Glomerular endothelial cell (primary cell): Measurements from ENCODE around the gene RBFOX2. TPM values are rescaled to one million over a fixed set of nuclear protein-coding genes. Genes with fewer than 3 reads are reported as not detected.
A peak's percentile ranks its signal among the peaks of the same experiment; 100 is the strongest.

Source experiments
- DNase-seq: peaks from one replicate; pipeline ENCODE4 v3.0.0-alpha.2; 2011; ENCODE audit warnings: low read depth, low spot score; ENCODE audit errors: extremely low read depth
- total RNA-seq: library from RNA; depleted of rRNA; stranded (reverse); fragments of >200 nt; gene quantifications from 2 replicates; pipeline ENCODE4 v1.2.3, GENCODE V29; 2015

Gene RBFOX2
- total RNA-seq, 1 donor from 2014 or later = 121 TPM

DNA sequence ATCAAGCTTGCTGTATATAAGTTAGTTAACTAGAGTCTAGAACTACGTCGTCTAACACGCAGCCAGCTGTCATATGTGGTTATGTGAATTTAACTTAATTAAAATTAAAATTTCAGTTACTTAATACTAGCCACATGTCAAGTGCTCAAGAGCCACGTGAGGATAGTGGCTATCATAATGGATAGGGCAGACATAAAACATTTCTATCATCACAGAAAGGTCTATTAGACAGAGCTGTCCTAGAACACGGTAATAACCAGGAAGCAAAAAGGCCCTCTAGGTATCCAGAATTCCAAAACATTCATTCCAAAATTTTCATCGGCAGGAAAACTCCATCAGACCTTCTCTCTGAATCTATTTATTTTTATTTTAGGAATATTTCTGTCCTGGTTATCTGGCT lies 123.9 kb downstream of the RBFOX2 start:
- DNase-seq = no peak

DNA sequence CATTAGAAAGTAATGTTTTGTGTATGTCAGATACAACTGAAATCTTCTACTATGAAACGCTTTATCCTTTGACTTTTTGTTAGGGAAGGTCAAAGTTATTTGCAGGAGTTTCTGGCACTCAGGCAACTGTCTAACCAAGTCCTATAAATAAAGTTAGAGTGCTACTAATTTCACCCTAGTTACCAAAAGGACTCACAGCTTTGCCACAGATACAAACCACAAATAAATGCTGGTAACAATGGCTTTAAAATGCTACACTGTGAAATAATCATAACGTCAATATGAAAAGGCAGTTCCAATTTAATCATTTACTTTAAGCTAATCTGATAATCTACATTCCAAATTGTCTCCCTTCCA lies 124.3 kb downstream of the RBFOX2 start:
- DNase-seq = no peak

- no peak for DNase-seq
Observed at GRCh38 chr22:35903571-35904335, 124.9 kb downstream of the RBFOX2 start.

DNA sequence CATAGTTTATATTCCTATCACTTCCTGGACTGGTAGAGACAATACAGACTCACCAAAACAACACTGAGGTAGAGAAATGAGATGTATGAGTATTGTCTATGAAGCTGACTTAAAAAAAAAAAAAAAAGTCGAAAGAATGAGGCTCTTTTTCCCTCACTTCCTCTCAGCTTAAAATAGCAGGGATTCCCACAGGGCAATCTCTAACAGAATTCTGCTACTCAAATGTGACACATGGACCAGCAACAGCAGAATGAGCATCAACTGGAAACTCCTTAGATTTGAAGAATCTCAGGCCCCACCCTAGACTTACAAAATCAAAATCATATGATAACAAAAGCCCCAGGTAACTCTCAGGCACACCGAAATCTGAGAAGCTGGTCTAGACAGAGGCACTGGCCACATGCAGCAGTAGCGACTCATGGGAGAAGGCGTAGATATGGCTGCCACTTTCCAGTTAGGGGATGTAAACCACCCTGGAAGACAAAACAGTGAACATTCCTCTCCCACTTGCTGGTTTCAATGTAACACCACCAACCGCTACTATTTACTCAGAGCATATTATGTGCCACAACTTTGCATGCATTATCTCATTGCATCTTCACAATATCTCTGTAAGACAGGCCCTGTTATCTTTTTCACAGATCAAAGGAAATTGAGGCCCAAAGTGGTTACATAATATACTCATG lies 128.0 kb downstream of the RBFOX2 start:
- no peak for DNase-seq

- no peak for DNase-seq
Observed at GRCh38 chr22:35899736-35900135, 128.9 kb downstream of the RBFOX2 start.

DNA sequence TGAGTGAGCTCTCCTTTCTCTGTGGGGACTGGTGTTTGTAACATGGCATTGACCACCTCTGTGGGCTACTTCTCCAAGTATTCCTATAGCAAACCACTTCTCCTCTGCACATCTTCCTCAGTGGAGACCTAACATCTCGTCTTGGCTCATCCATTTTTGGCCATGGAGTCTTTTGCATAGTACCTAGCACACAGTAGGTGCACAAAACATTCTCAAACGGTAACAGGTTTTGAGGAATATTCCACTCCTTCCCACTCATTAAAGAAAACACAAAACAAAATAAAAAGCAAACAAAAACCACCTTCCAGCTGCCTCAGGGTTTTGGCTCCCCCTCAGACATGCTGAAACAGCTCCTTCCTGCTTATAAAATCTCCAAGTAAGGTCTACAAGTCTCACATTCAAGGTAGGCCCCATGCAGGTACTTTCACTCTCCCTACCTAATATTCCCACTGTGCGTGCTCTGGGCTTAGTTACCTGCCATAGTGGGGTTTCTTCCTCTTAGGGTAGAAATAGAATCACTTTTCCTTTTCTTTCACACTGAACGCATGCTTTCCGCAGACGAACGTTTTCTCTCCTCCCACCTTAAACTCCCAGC lies 132.4 kb downstream of the RBFOX2 start:
- no peak for DNase-seq

GRCh38 chr22:35894937-35895708 lies 133.5 kb downstream of the RBFOX2 start:
- DNase-seq = no peak

DNA sequence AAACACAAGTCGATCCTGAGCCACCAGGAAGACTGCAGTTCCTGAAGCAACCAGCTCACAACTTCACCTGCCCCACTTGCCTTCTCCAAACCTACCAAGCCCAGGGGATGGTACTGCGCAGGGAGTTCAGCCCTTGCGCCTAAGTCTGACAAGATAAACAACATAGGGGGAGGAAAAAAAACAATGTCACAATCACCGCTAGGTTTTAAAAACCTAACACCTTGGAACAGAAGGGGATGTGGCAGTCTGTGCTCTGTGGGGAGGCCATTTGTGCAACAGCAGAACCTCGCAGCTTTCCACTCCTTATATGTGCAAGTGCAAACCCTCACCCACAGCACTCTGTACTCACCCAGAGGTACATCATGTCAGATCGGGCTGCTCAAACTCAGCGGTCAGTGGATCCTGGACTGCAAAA lies 134.2 kb downstream of the RBFOX2 start:
- no peak for DNase-seq

- no peak for DNase-seq
Observed at GRCh38 chr22:35893698-35894097, 134.9 kb downstream of the RBFOX2 start.

DNA sequence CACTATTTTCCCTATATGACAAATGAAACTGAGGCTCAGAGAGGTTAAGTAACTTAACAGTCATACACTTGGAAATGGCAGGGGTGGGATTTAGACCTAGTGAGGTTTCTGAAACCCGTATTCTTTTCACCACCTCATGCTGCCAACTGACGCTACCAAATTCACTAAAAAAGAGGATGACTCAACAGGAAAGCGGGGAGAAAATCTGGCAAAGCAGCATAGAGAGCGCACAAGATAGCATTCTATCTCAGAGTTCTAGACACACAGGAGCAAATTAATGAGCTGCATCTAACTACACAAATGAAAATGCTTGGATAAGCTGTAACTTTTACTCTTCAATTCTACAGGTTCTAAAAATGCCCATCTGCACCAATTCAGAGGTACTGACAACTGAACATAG lies 136.4 kb downstream of the RBFOX2 start:
- DNase-seq = no peak

GRCh38 chr22:35891442-35891841 lies 137.2 kb downstream of the RBFOX2 start:
- DNase-seq = no peak

DNA sequence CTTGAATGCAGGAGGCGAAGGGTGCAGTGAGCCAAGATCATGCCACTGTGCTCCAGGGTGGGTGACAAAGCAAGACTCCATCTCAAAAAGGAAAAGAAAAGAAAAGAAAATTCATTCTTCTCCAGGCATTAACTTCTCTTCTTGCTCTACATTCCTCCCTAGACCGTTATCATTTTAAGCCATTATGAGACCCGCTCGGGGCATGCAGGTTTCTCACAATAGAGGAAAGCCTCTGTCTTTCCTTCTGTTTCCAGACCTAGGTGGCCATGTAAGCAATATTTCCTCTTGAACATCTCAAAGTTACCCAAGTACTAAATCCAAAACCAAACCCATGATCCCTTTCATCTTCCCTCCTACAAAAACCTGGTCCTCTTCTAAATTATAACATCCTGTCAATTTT lies 139.6 kb downstream of the RBFOX2 start:
- DNase-seq = no peak

- no peak for DNase-seq
Observed at GRCh38 chr22:35888181-35888870, 140.3 kb downstream of the RBFOX2 start.

DNA sequence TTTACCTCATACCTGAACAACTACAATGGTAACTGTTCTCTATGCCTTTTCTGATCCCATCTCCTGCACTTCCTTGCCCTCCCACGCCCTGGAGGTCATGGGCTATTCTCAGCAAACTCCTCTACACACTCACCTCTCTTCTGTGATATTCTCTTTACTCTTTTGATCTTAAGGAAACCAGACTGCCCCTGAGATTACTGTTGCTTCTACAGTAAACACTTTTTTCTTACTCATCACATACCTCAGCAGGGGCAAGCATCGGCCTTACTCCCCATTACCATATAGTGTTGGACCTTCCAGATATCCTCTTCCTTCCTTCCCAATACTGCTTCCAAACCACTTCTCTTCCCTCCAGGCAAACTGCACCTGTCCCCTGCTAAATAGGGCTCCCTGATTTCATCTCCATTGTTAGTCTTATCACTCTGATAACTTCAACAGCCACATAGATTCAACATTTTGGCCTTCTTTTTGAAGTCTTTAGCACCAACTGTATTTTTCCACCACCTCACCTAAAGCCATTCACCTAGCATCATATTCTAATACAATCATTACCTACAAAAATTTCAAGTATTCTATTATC lies 141.2 kb downstream of the RBFOX2 start:
- no peak for DNase-seq

- no peak for DNase-seq
Observed at GRCh38 chr22:35886309-35886708, 142.3 kb downstream of the RBFOX2 start.

- DNase-seq = no peak
Observed at GRCh38 chr22:35884529-35884928, 144.1 kb downstream of the RBFOX2 start.

DNA sequence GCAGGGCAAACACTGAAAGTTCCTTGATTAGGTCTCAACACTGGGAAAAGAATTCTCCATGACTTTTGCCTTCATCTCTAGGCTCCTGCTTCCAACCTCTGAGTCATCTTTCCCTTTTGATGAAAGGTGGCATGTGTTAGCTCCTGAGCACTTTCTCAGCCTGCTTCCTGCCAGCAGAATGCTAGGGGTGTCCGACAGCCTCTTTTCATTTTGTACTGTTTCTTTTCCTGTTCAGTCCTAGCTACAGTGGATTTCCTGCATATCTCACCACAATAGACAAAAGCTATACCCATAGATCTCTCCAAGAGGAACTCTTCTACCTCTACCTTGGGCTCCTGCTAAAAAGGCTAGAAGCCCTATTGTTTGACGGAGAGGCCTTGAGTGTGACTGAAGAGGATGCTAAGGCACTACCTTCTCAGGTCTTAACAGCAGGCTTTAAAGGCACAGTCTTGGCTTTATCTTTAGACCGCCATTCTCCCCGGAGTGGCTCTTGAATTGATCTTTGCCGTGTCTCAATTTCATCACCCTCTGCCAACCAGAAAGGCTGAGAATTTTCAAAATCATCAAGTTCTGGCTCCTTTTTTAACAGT lies 145.5 kb downstream of the RBFOX2 start:
- peak; percentile 47 for DNase-seq

- DNase-seq = no peak
Observed at GRCh38 chr22:35882211-35883030, 146.2 kb downstream of the RBFOX2 start.

GRCh38 chr22:35879351-35879750 lies 149.3 kb downstream of the RBFOX2 start:
- DNase-seq = no peak
